Femur (tissue), 1 donor: ENCODE data around the gene CDC7.
"Not testable (repeated sequence)": the region's sequence is repeated elsewhere in the genome, so short reads cannot be mapped to it uniquely, and the experiment has no call there.

ENCODE experiments used
- DNase-seq: peaks from one replicate; pipeline ENCODE4 v3.0.0-alpha.2; 2017

The CDC7 gene

DNA sequence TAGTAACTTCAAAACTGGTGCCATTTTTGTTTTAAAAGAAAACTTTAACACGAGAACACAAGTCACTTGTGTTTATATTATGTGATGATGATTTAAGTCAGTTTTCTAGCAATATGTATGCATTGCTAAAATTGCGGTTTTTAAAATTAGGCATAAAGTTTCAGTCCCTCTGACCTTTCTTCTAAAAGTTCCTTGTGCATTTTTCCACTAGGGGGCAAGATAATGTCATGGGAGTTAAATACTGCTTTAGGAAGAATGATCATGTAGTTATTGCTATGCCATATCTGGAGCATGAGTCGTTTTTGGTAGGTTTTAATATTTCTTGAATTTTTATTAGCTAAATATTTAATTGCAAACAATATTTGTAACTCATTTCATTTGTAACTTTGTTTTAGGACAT, 10.7 kb downstream of the CDC7 start:
- DNase-seq = no peak

DNA sequence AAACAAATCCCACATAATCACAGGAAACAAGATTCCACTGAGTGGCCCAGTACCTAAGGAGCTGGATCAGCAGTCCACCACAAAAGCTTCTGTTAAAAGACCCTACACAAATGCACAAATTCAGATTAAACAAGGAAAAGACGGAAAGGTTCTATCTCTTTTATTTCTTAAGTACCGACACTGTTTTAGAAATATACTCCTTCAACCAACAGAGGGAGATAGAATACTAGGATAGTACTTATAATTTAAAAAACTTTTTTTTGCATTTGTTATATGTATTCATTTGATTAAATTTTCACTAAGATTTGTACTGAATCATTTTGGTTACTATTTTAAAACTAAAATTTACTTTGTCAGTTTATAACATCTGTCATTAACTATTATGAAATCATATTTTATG, 12.5 kb downstream of the CDC7 start:
- no peak for DNase-seq

DNA sequence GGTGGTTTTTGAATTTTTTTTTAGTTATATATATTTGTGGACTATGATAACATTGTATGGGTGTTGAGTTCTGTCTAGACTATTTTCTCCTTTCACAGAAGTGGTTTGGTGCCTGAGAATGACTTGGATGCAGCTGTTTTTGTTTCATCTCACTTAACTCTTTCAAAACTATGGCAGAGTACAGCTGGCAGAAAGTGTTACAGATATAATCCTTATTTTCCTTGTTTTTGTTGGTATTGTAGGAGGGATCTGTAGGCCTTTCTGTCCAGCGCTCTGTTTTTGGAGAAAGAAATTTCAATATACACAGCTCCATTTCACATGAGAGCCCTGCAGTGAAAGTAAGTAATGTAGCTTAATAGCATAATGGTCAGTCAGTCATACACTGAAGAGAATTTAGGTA, 13.1 kb downstream of the CDC7 start:
- DNase-seq = no peak

DNA sequence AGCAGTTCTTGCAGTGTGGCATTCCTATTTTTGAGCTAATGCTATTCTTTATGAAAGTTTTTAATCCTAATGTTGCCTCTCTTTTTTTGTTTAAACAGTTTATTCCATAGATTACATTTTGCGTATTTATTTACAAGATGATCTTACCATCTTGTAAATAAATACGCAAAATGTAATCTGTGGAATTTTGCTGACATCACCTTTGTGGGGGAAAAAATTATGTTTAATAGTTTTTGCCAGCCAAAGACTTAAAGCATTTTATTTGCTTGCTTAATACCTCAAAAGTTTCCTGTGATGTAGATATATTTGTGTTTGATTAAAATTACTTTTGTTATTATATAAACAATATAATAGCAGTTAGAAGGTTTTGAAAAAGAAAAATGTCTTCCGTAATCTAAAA, 15.3 kb downstream of the CDC7 start:
- DNase-seq = no peak

DNA sequence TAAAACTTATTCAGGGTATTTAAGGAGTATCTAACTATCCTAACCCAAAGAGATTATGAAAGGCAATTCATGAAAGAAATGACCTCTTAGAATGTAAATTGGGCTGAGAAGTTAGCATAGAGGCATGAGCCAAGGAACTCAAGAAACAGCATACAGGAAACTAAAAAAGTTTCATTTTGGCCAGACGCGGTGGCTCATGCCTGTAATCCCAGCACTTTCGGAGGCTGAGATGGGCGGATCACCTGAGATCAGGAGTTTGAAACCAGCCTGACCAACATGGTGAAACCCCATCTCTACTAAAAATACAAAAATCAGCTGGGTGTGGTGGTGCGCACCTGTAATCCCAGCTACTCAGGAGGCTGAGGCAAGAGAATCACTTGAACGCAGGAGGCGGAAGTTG, 16.0 kb downstream of the CDC7 start:
- DNase-seq = not testable (repeated sequence)

DNA sequence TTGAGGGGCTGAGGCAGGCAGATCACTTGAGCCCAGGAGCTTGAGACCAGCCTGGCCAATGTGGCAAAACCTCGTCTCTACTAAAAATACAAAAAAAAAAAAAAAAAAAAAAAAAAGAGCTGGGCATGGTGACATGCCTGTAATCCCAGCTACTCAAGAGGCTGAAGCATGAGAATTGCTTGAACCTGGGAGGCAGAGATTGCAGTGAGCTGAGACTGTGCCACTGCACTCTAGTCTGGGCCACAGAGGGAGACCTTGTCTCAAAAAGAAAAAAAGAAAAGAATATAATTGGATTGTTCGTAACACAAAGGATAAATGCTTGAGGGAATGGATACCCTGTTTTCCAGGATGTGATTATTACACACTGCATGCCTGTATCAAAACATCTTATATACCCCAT, 18.5 kb downstream of the CDC7 start:
- not testable (repeated sequence) for DNase-seq

DNA sequence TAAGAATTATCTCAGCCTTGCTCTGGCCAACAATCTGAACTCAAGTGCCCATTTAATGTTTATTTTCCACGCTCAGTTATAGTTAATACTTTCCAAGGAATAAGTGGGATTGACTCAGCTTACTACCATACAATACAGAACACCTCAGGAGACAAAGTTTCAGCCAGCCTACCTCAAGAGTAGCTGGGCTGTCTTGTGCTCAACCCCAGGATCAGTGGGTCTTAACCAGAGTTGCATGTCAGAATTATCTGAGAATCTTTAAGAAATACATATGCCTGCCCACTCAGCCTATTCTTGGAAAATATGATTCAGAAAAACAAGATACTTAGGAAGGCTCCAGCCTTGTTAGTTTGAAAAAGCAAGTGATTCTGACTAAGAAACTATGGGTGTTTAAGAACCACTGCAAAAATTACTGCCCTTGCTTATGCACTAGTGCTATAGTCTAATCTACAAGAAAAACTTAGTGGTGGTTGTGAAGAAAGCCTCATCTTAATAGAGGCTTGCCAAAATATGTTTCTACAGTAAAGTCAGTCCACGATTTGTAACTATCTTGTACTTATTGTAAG, 20.4 kb downstream of the CDC7 start:
- DNase-seq = no peak

DNA sequence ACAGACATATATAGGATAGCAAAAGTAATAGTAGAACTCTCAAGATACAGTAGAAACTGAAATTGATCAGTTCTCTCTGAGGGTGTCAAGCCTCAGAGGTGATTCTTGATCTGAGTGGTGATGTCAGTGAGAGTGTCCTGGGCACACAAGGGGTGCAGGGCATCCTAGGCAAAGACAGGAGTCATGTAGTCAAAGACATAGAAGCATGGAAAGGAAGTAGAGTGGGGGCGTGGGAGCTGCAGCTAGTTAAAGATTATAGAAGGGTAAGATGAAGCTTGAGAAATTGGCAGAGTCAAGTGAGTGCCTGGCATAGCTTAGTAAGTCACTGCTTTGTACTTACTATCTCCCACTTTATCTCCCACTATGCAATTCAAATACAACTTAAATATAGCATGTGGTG, 22.8 kb downstream of the CDC7 start:
- DNase-seq = no peak

DNA sequence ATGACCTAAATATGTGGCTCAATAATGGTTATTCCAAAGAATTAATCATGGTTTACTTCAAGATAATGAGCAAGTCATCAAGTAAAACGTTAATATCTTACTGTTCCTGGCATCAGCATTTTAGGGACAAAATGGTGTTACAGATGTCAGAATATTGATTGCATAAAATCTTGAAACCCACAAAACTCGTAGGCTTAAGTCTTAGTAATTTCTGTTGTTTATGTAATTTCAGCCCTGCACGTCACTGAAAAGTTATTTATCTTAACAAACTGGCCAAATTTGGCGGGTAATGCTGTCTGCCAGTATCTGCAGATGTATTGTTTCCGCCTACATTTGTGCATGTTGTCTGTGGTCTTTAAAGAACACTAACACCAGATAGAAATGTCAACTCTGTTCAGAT, 25.8 kb downstream of the CDC7 start:
- DNase-seq = no peak

DNA sequence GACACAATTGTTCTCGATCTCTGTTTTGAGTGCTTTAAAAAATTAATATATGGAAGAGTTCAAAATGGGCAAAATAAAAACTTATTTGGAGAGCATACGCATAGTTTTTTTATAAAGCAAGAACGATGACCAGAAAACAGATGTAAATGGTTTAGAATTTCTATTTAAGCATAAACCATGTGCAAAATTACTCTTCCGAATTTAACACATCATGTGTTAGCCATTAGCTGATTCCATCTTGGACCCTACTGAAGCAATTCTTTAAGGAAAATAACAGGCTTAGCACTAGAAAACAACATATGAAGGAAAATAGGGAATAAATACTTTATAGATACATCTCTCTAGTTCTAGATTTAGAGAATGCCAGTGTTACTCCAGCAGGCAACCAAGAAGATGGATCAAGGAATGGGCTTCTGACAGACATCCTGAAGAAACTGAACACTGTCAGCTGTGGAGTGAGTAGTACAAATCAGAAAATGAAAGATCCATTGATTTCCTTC, 26.7 kb downstream of the CDC7 start:
- no peak for DNase-seq

DNA sequence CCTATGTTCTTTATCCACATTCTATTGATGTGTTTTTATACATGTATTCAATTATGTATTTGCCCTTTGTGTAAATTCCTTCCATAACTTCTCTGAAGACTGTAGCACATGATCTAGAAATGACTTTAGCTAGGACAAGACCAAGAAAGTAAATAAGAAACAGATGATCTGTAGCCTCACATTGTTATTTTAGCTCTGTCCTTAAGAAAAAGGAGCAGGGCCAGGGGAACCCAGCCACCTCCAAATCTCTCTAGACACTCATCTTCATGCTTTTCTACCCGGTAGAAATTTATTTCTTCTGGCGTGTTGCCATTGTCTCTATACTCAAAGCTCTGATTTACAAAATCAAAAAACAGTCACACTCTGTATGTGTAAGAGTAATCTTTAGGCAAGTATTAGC, 27.1 kb downstream of the CDC7 start:
- peak; percentile 38 for DNase-seq

DNA sequence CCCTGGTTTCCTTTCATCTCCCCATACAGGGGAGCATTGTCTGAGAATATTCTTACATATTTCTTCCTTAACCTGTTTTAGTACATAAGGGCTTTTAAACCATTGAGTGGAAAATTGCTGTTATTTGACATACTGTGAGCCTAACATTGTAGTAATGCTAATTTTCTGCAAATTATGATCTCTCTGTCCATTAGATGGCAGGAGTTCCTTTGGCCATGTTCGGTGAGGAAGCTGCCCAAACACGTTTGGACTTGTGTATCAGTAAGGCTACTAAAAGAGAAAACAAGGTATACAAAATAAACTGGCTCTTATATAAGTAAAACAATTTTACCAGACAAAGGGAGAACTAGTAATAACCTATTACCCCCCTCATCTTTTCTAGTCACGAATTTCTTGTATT, 29.2 kb downstream of the CDC7 start:
- DNase-seq = no peak

DNA sequence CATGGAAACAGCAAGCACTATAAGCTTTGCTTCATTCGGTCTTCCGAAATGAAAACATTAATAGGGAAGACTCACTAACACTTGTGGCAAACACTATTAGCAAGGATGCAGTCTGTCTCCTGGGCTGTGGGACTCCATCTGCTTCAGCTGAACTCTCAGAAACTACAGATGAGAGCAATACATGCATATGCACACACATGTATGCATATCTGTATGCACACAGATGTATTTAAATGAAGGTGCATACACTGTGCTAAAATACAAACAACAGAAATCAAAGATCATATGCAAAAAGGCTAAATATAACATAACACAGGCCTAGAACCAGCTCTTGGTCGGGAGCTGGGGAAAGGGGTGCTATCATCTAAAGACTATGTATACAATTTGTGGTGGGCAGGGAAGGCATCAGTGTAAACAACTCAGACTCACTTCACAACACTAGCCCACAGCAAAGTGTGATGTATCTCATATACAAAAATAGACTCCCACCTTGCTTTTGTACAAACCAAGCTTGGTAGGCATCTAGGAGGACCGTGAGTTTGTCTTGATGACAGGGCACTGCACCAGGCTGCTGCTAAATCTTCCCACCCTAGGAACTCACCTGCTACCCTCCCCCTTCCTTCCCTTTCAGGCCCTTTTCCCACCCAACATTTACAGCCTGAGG, 32.8 kb downstream of the CDC7 start:
- DNase-seq = no peak

DNA sequence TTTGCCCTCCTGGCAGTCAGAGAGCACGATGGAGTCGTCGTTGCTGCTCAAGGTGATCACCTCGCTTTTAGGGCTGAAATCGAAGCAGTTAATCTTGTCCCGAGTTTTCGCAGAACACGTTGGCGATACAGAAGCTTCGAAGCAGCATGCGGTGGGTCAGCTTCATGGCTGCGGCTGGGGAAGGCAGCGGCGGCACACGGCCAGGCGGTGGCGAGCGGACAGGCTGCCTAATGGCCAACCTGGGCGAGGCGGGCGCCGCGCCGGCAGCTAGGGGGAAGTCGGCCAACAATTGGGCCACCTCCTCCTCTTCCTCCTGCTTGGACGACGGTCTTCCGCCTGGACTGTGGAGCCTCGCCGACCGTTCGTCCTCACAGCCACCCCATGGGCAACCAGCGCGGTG, 34.8 kb downstream of the CDC7 start:
- no peak for DNase-seq

DNA sequence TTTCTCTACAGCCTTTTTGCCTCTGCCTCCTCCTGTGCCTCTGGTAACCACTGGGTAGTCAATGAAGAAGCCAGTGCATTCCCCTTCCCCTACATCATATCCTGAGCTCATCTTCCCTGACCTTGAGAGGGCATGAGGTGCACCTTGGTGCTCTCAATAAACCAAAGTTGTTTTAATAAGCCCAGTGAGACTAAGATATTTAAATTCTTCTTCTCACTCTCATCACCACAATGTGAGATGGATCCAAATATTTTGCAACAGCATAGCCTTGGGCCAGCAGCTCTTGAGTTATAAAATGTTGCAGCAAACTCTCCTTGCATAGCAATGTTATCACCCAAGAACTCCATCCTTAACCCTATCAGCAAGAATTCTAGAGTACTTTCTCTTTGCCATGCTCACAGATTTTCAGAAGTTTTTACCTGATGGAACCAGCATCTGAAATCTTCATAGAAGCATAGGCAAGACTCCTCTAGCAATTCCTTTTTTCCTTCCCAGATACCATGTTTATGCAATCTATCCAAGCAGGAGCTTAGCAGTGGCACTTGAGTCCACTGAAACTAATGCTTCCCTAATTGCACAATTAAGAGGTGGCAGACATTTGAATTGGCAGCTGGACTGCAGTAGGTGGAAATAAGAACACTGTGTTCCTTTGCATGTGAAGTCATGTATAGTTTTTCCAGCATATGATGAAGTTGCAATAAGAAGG, 36.8 kb downstream of the CDC7 start:
- DNase-seq = no peak

DNA sequence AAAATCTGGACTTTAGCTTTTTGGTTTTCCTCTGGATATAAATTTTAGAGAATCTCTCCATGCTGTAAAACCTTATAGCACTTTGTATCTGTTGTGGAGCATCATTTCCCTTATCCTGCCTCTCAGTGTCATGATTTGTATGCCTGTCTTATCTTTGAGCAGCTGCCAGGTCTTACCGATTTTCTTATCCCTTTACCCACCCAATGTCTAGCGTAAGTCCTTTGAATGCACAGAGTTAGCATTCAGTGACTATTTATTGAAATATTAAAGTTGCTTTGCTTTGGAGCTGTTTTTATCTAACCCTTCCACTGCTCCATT, 37.3 kb downstream of the CDC7 start:
- no peak for DNase-seq

DNA sequence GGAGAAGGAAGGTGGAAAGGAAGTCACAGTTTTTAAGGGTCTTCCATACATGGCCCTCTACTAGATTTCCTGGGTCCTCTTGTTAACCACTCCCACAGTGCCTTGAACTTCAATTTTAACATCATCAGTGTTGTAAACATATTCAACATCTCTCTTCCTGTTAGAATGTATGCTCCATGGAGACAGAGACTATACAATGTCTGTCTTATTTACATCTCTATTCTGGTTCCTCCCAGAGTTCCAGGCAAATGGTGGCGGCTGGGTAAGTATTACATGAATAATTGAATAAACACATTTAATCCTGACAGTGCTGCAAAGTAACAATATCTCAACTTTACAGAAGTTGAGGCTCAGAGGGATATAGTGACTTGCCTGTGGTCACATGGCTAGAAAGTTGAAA, 40.3 kb downstream of the CDC7 start:
- no peak for DNase-seq

DNA sequence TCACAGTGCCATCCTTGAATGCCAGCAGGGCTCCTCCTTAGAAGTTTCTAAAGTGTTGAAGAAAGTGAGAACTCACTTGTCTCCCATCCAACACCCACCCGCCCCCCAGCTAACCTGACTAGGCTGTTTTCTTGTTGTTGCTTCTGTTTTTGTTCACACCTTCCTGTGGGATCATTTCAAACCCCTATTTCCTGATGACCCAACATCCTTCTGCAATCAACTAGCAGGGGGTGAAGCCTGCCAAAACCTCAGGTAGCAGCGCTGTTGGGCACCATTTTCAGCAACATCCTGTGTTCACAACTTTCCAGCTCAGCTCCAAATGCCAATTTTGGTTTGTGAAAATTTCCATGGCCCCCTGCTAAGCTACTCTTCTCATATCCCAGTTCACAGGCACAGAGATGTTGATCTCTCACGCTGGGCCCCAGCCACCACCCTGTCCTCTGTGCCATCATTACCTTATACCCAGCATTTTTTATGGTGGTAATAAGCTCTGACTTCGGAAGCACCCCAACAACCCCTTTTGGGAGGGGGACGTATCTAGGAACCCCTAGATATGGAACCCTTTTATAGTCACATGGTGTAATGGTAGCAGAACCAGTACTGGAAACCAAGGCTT, 41.4 kb downstream of the CDC7 start:
- no peak for DNase-seq

DNA sequence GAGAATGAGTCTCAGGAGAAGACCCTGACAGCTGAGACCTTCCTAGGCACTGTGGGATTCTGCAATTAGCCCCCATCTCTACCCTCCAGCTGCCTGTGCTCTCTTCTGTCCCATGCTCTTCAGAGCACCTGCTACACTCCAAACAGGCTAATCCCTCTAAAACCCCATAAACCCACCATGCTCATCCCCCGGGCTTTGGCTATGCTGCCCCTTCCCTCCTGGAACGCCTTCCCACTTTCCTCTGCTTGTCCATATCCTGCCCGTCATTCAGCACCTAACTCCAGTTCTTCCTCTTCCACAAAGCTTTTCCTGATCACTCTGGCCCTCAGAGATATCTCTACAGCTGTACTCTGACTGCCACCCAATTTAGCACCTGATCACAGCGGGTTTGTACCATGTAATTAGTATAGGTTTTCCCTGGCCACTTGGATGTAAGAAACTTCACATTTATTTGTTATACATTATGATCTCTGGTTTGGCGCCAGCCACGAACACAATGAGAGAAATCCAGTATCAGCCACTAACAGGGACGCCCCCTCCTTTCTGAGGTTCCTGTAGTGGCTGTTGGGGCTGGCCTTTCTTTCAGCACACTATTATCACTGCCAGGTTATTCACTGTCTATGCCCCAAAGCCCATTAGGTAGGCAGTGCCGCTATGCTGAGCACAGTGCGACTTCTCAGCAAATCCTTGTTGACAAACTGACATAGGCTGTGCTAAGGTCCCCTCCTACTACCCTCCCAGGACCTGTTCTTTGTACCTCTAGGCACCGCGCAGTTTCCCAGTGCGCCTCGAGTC, 45.1 kb downstream of the CDC7 start:
- DNase-seq = no peak

DNA sequence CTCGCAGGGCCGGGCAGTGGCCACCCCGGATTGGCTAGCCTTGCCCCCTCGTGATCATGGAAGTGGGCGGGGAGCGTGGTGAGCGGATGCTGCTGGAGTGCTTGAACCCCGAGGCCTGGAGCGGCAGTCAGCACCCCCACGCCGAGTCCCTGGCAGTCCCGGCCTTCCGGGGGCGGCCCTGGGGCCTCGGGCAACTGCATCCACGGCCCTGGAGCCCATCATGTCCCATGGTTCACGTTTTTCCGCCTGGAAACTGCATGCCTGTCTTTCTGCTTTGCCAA, 45.6 kb downstream of the CDC7 start:
- DNase-seq = no peak

DNA sequence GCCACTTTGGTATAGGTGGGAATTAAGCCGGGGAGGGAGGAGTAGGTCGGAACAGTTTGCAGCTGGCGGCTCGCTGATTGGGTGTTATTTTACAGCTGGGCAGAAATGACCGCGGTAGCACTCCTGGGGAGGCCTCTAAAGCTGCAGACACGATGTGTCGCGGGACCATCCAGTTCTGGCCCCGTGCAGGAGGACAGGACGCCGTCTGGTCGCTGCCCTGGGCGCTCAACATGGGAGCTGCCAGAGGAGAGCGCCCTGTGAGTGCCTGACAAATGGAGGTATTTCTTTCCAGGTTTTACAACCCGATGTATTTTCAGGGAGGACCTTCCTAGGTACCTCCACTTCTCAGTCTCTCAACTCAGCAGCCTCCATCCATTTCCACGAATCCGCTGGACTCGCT, 46.2 kb downstream of the CDC7 start:
- no peak for DNase-seq

DNA sequence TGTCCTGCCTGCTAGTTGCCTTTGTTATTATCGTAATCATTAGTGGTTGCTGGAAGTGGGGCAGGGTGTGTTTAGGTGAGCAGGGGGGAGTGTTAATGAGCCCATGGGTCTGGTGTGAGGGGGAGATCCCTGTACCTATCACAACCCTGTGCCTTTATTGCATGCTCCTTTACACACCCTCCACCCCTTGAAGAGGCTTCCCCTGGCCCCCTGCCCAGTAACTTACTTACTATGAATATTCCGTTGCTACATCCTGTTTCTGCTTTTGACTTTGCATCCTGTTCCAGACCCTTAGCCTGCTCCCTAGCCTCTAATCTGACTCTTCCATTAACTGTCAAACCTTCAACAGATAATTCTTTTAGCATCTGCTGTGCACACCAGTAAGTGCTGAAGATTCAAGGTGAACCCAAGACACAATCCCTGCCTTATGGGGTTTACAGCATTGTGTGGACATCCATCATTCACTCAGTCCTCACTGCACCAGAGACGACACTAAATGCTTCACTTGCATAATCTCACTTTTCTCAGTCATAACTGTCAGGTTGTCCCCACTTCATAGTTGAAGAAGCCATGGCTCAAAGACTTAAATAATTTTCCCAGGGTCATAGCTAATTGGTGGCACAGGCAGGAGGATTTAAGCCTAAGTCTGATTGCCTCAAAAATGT, 47.9 kb downstream of the CDC7 start:
- DNase-seq = peak; percentile 66
